Parathyroid adenoma (tissue), 2 donors: ENCODE measurements around the gene MSTO1.
"Not testable (repeated sequence)": the region's sequence is repeated elsewhere in the genome, so short reads cannot be mapped to it uniquely, and the experiment has no call there.

ENCODE experiments used
- H2AFZ ChIP-seq: fragments of 300-600 bp; sonication (generic); one replicate; pipeline ENCODE4 v1.7.0; 2017; ENCODE audit warnings: antibody characterized with exemption, mild to moderate bottlenecking
- H3K27ac ChIP-seq: fragments of 300-600 bp; sonication (generic); one replicate; pipeline ENCODE4 v1.7.0; 2017
- H3K27me3 ChIP-seq: fragments of 300-600 bp; sonication (generic); one replicate; pipeline ENCODE4 v1.7.0; 2017; ENCODE audit warnings: low read length; ENCODE audit not compliant: control insufficient read depth, insufficient read depth
- H3K36me3 ChIP-seq: fragments of 300-600 bp; sonication (generic); one replicate; pipeline ENCODE4 v1.7.0; 2017; ENCODE audit warnings: low read length; ENCODE audit not compliant: control insufficient read depth, insufficient read depth
- H3K4me1 ChIP-seq: fragments of 300-600 bp; sonication (generic); one replicate; pipeline ENCODE4 v1.7.0; 2017; ENCODE audit warnings: control low read depth
- H3K4me2 ChIP-seq: fragments of 300-600 bp; sonication (generic); one replicate; pipeline ENCODE4 v1.7.0; 2017; ENCODE audit warnings: low read length
- H3K4me3 ChIP-seq: fragments of 300-600 bp; sonication (generic); one replicate; pipeline ENCODE4 v1.7.0; 2017; ENCODE audit warnings: low read depth, low read length
- H3K79me2 ChIP-seq: fragments of 300-600 bp; sonication (generic); one replicate; pipeline ENCODE4 v1.7.0; 2017; ENCODE audit warnings: control low read depth
- H3K9ac ChIP-seq: fragments of 300-600 bp; sonication (generic); one replicate; pipeline ENCODE4 v1.7.0; 2017; ENCODE audit warnings: mild to moderate bottlenecking
- H3K9me3 ChIP-seq: fragments of 300-600 bp; sonication (generic); one replicate; pipeline ENCODE4 v1.7.0; 2017; ENCODE audit warnings: low read length; ENCODE audit not compliant: control insufficient read depth
- CTCF ChIP-seq: fragments of 300-600 bp; sonication (generic); IDR thresholded peaks from one replicate; pipeline ENCODE4 v1.7.0; 2017; ENCODE audit warnings: antibody characterized with exemption, mild to moderate bottlenecking
- donor health status: primary hyperparathyroidism.

MSTO1 gene

DNA sequence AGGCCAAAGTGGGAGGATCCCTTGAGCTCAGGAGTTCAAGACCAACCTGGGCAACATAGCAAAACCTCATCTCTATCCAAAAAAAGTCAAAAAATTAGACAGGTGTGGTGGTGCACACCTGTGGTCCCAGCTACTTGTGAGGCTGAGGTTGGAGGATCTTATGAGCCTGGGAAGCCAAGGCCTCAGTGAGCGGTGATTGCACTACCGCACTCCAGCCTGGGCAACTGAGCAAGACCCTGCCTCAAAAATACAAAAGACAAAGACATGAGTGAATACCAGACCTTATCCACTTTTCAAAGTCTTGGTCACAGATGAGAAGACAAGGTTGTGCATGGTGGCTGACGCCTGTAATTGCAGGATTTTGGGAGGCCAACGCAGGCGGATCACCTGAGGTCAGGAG lies 13.2 kb upstream of the MSTO1 start:
- Histone ChIP-seq H3K4me1 (no peaks in the 10 kb centered on the region), H3K4me2 (no peak overlapping the region), H3K27me3 (no peaks in the 10 kb centered on the region), H3K4me3 (no peak overlapping the region), H3K9me3 (no peaks in the 10 kb centered on the region), H3K9ac (no peak overlapping the region), H3K79me2 (no peaks in the 10 kb centered on the region), H3K27ac (no peak overlapping the region), H2AFZ (no peak overlapping the region), H3K36me3 (no peaks in the 10 kb centered on the region)
- no peak for TF ChIP-seq CTCF

DNA sequence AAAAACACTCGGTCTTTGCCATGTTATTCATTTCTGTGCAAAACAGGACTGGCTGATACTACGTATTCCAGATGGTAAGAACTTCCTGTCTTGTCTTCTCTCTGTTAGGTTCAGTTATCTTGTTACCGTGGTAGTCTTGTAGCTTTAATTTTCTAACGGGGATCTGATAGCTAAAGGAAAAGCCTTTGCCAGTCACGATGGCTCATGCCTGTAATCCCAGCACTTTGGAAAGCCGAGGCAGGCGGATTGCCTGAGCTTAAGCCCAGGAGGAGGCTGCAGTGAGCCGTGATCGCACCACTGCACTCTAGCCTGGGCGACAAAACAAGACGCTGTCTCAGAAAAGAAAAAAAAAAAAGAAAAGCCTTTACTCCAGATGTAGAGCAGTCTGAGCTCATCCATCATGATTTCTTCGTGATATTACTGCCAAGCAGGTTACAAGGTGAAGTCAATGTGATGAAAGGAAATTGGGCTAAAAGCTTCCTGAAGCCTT lies 11.1 kb upstream of the MSTO1 start:
- H3K4me3 ChIP-seq = no peak overlapping the region
- TF ChIP-seq CTCF = no peak
- no peaks in the 10 kb centered on the region for H3K9me3 ChIP-seq
- H3K27ac ChIP-seq = no peak overlapping the region
- no peaks in the 10 kb centered on the region for H3K27me3 ChIP-seq
- H3K36me3 ChIP-seq = no peaks in the 10 kb centered on the region
- H3K9ac ChIP-seq = no peak overlapping the region
- H3K79me2 ChIP-seq = no peaks in the 10 kb centered on the region
- no peaks in the 10 kb centered on the region for H3K4me1 ChIP-seq
- H2AFZ ChIP-seq = peak overlapping the region; percentile 74
- H3K4me2 ChIP-seq = peak overlapping the region; percentile 48

DNA sequence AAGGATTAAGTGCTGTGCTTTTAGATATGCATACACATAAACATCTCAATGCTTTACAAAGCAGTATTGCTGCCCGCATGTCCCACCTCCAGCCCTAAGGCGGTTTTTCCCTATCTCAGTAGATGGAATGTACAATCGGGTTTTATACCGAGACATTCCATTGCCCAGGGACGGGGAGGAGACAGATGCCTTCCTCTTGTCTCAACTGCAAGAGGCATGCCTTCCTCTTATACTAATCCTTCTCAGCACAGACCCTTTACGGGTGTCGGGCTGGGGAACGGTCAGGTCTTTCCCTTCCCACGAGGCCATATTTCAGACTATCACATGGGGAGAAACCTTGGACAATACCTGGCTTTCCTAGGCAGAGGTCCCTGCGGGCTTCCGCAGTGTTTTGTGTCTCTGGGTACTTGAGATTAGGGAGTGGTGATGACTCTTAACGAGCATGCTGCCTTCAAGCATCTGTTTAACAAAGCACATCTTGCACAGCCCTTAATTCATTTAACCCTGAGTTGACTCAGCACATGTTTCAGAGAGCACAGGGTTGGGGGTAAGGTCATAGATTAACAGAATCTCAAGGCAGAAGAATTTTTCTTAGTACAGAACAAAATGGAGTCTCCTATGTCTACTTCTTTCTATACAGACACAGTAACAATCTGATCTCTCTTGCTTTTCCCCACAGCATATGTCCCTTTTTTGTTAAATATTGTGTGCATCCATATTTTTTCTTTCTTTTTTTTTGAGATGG lies 10.0 kb upstream of the MSTO1 start:
- H3K4me1 ChIP-seq, H3K9me3 ChIP-seq, H3K9ac ChIP-seq, H3K79me2 ChIP-seq, H2AFZ ChIP-seq, H3K4me3 ChIP-seq, H3K36me3 ChIP-seq, H3K27me3 ChIP-seq, H3K27ac ChIP-seq, H3K4me2 ChIP-seq: not testable (repeated sequence)

- Histone ChIP-seq H2AFZ (no peak overlapping the region), H3K27ac (no peak overlapping the region), H3K4me2 (no peak overlapping the region), H3K4me1 (no peaks in the 10 kb centered on the region), H3K9me3 (no peaks in the 10 kb centered on the region), H3K79me2 (no peaks in the 10 kb centered on the region), H3K27me3 (no peaks in the 10 kb centered on the region), H3K9ac (no peak overlapping the region), H3K36me3 (no peaks in the 10 kb centered on the region), H3K4me3 (no peak overlapping the region)
- TF ChIP-seq CTCF = no peak
Measured at GRCh38 chr1:155607708-155608107, 2.3 kb upstream of the MSTO1 start.

DNA sequence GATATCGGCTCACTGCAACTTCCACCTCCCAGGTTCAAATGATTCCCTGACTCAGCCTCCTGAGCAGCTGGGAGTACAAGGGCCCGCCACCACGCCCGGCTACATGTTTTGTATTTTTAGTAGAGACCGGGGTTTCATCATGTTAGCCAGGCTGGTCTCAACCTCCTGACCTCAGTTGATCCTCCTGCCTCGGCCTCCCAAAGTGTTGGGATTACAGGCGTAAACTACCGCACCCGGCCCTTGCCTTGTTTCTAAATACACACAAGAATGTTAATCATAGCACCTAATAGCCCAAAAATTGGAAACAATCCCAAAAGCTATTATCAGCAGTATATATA lies 1.2 kb upstream of the MSTO1 start:
- Histone ChIP-seq H3K27me3 (no peaks in the 10 kb centered on the region), H3K9me3 (no peaks in the 10 kb centered on the region), H3K36me3 (no peaks in the 10 kb centered on the region), H3K27ac (no peak overlapping the region), H2AFZ (no peak overlapping the region), H3K9ac (no peak overlapping the region), H3K4me1 (no peaks in the 10 kb centered on the region), H3K4me3 (no peak overlapping the region), H3K4me2 (no peak overlapping the region), H3K79me2 (no peaks in the 10 kb centered on the region)
- no peak for TF ChIP-seq CTCF

DNA sequence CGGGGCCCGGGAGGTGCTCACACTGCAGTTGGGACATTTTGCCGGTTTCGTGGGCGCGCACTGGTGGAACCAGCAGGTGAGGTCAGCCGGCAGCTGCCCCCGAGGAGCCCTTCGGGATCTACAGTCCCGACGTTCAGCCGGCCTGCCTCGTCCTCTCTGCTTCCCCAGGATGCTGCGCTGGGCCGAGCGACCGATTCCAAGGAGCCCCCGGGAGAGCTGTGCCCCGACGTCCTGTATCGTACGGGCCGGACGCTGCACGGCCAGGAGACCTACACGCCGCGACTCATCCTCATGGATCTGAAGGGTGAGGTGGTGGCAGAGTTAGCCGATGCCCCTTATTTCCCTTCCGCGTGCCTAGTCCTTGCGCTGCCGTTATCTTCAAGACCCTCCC lies 234 bp downstream of the MSTO1 start:
- H3K9ac ChIP-seq, H3K27ac ChIP-seq, H3K9me3 ChIP-seq, H3K36me3 ChIP-seq, H3K79me2 ChIP-seq, H2AFZ ChIP-seq, H3K4me2 ChIP-seq, H3K4me1 ChIP-seq, H3K27me3 ChIP-seq: not testable (repeated sequence)
- peak overlapping the region; percentile 83 for H3K4me3 ChIP-seq

DNA sequence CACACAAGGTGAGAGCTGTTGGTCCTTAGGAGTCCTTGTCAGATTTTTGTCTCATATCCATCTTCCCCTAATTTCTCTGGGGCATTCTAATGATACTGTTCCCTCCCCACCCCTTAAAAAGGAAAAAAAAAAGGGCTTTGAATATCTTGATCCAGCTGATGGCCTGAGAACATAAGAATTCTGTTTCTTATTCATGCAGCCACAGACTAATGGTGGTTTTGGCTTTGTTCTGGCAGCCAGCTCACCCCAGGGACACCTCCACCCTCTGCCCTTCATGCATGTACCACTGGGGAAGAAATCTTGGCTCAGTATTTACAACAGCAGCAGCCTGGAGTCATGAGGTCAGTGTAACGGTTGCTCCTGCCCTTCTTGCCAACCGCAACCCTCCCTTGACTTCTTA lies 3.2 kb downstream of the MSTO1 start:
- not testable (repeated sequence) for H3K79me2 ChIP-seq, H3K36me3 ChIP-seq, H3K9ac ChIP-seq, H3K9me3 ChIP-seq, H3K4me2 ChIP-seq, H3K27me3 ChIP-seq, H3K4me3 ChIP-seq, H3K4me1 ChIP-seq, H3K27ac ChIP-seq, H2AFZ ChIP-seq
